HG03103 (cell line): ENCODE data around the gene RUFY1.
"Not testable (repeated sequence)": the region's sequence is repeated elsewhere in the genome, so short reads cannot be mapped to it uniquely, and the experiment has no call there.

Source experiments
- ATAC-seq: cut with Tn5 transposase; IDR thresholded peaks from one replicate; pipeline ENCODE4 v1.9.1; 2021; ENCODE audit warnings: low read depth; ENCODE audit not compliant: unreplicated experiment

Gene RUFY1

GRCh38 chr5:179550511-179551342, at the start of gene RUFY1:
Gene RUFY1, plus strand, starts transcription at chr5:179550554. Its CDS starts 16 bp downstream, at chr5:179550570.
- peak; percentile 79 for ATAC-seq

- ATAC-seq = not testable (repeated sequence)
Observed at GRCh38 chr5:179501997-179502396, 48.4 kb upstream of the RUFY1 start.

- ATAC-seq = not testable (repeated sequence)
Observed at GRCh38 chr5:179502420-179502819, 47.9 kb upstream of the RUFY1 start.

GRCh38 chr5:179504191-179504590, 46.2 kb upstream of the RUFY1 start:
- no peak for ATAC-seq

- no peak for ATAC-seq
Observed at GRCh38 chr5:179504600-179505396, 45.6 kb upstream of the RUFY1 start.

GRCh38 chr5:179505636-179506261, 44.6 kb upstream of the RUFY1 start:
- ATAC-seq = no peak

- ATAC-seq = no peak
Observed at GRCh38 chr5:179509239-179509638, 41.1 kb upstream of the RUFY1 start.

- ATAC-seq = no peak
Observed at GRCh38 chr5:179509845-179510244, 40.5 kb upstream of the RUFY1 start.

- no peak for ATAC-seq
Observed at GRCh38 chr5:179512452-179513000, 37.8 kb upstream of the RUFY1 start.

GRCh38 chr5:179515501-179515900, 34.9 kb upstream of the RUFY1 start:
- ATAC-seq = not testable (repeated sequence)

- ATAC-seq = no peak
Observed at GRCh38 chr5:179516221-179516620, 34.1 kb upstream of the RUFY1 start.

GRCh38 chr5:179517746-179518145, 32.6 kb upstream of the RUFY1 start:
- not testable (repeated sequence) for ATAC-seq

- peak; percentile 66 for ATAC-seq
Observed at GRCh38 chr5:179518369-179518768, 32.0 kb upstream of the RUFY1 start.

- not testable (repeated sequence) for ATAC-seq
Observed at GRCh38 chr5:179519416-179520070, 30.8 kb upstream of the RUFY1 start.

GRCh38 chr5:179522107-179522506, 28.2 kb upstream of the RUFY1 start:
- not testable (repeated sequence) for ATAC-seq

GRCh38 chr5:179526978-179527377, 23.4 kb upstream of the RUFY1 start:
- no peak for ATAC-seq

GRCh38 chr5:179530069-179530998, 20.0 kb upstream of the RUFY1 start:
- peak; percentile 58 for ATAC-seq

GRCh38 chr5:179533024-179533423, 17.3 kb upstream of the RUFY1 start:
- no peak for ATAC-seq

- peak; percentile 43 for ATAC-seq
Observed at GRCh38 chr5:179533907-179534306, 16.4 kb upstream of the RUFY1 start.
